Thoracic aorta (tissue), 2 donors: ENCODE results near the gene ZNF677. TPM values are rescaled to one million over a fixed set of nuclear protein-coding genes. Genes with fewer than 3 reads are reported as not detected.
"Not testable (repeated sequence)": the region's sequence is repeated elsewhere in the genome, so short reads cannot be mapped to it uniquely, and the experiment has no call there.

Source experiments
- ATAC-seq: fragments of 150-250 bp; one replicate; pipeline ENCODE4 v1.8.0; 2017; ENCODE audit warnings: low read depth; ENCODE audit not compliant: insufficient number of reproducible peaks, low FRiP score
- DNase-seq: peaks from one replicate; pipeline ENCODE4 v3.0.0-alpha.2; 2020; ENCODE audit warnings: low spot score
- H3K27ac ChIP-seq, 2 donors: fragments of 200-600 bp; sonication (generic); 1 replicate in 1 of 2; 2 replicates in 1 of 2; pipeline ENCODE4 v1.5.1; 2016; ENCODE audit warnings: mild to moderate bottlenecking in 2 of 2, moderate library complexity in 2 of 2
- H3K27me3 ChIP-seq: fragments of 200-600 bp; sonication (generic); replicated peaks from 2 replicates; pipeline ENCODE4 v1.6.0; 2016; ENCODE audit warnings: mild to moderate bottlenecking; ENCODE audit not compliant: insufficient read depth
- H3K36me3 ChIP-seq: fragments of 200-600 bp; sonication (generic); one replicate; pipeline ENCODE4 v1.5.1; 2016
- H3K4me1 ChIP-seq, 2 donors: fragments of 200-600 bp; sonication (generic); 1 replicate in 1 of 2; 2 replicates in 1 of 2; pipeline versions ENCODE4 v1.5.1 to v1.6.0; 2016; ENCODE audit warnings: low read depth in 2 of 2, mild to moderate bottlenecking in 1 of 2; ENCODE audit not compliant: control insufficient read depth in 1 of 2
- H3K4me3 ChIP-seq: fragments of 200-600 bp; sonication (generic); 2 replicates; pipeline ENCODE4 v1.5.1; 2016; ENCODE audit warnings: mild to moderate bottlenecking
- H3K9me3 ChIP-seq: fragments of 200-600 bp; sonication (generic); 2 replicates; pipeline ENCODE4 v1.5.1; 2016
- CTCF ChIP-seq: fragments of 200-600 bp; sonication (generic); IDR thresholded peaks from one replicate; pipeline ENCODE4 v1.5.1; 2019; ENCODE audit warnings: antibody characterized with exemption
- total RNA-seq, 2 donors: library from RNA; depleted of rRNA; stranded (reverse); fragments of >200 nt; gene quantifications; one replicate each; pipeline versions ENCODE4 v1.1.0 to v1.2.3, GENCODE V29; 2016

Gene ZNF677
- total RNA-seq, 2 donors from 2014 or later: 20.6 to 21.7 TPM

- ATAC-seq: peak; percentile 45
- H3K9me3 ChIP-seq: peaks cover 4% of the 10 kb centered on the region
- H3K36me3 ChIP-seq: no peaks in the 10 kb centered on the region
- H3K4me3 ChIP-seq: no peak overlapping the region
- no peak overlapping the region for H3K27ac ChIP-seq
- peak; percentile 88 for TF ChIP-seq CTCF
- peaks cover 10 to 16% of the 10 kb centered on the region in 2 donors for H3K4me1 ChIP-seq
- peak; percentile 28 for DNase-seq
- H3K27me3 ChIP-seq: no peaks in the 10 kb centered on the region
These were observed 59.3 kb downstream of the ZNF677 start for GRCh38 chr19:53195265-53195903.

DNA sequence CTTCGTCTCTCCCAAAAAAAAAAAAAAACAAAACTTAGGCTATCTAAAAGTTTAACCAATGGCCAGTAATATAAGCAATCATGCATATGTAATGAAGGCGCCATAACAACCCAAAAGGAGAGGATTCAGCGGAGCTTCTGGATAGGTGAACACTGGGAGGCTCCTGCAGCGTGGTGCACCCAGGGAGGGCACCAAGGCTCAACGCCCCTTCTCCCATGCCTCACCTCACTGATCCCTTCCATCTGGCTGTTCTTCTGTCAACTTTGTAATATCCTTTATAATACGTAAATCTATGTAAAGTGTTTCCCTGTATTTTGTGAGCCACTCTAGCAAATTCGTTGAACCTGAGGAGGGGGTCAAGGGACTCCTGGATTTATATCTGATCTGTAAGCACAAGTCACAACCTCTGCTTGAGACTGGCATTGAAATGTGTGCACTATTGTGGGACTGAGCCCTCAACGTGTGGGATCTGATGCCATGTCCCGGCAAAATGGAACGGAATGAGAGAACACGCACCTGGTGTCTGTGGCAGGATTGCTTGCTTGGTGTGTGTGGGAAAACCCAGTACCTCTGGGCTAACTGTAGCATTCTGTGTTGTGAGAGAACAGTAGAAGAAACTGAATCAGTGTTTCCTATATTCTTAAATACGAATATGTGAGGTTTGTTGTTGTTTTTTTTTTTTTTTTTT, 61.0 kb downstream of the ZNF677 start:
- ATAC-seq (no peak), DNase-seq (no peak)
- H3K9me3 ChIP-seq: no peaks in the 10 kb centered on the region
- no peaks in the 10 kb centered on the region for H3K36me3 ChIP-seq
- peak overlapping the region; percentile 78 for H3K4me3 ChIP-seq
- no peak for TF ChIP-seq CTCF
- H3K27ac ChIP-seq: peak overlapping the region in 1 of 2 donors; percentile 28
- H3K27me3 ChIP-seq: no peaks in the 10 kb centered on the region
- peaks cover 10 to 16% of the 10 kb centered on the region in 2 donors for H3K4me1 ChIP-seq

DNA sequence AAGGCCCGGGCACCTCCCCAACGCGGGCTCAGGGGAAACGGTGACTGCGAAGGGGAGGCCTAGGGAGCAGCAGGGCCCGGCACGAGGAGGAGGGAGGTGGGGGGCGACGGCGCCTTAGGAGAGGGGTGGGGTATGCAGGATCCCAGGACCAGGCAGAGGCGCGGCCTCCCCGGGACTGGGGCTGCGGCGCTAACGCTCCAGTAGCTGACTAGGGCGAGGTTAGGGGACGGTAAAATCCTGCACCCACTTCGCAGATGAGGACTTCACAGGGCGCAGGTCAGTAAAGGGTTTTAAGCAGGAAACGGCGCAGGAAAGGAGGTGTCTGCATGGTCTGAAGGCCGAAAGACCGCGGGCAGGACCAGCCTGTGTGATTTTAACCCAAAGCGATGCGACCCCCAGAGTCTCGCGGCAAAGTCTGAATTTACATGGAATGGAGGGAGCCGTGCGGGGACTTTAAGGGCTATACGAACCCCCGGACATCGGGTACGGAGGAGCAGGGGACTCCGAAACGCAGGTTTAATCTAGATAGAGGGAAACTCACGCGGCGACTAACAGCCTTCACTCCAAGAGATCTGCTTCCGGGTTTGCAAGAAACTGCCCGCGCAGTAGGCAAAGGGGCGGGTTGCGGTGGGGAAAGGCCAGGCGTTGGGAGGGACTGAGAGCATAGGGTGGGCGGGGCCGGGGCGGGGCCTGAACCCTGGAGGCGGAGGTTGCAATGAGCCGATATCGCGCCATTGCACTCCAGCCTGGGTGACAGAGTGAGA, 61.7 kb downstream of the ZNF677 start, which contains the start of gene ZNF665:
Gene ZNF665 (minus strand): TSS at position 588 of the 764 bp plus-strand sequence. CDS start 10,460 bp downstream, outside the sequence.
- ATAC-seq (peak; percentile 85), DNase-seq (peak; percentile 62)
- H3K27me3 ChIP-seq: no peaks in the 10 kb centered on the region
- peak within 1 kb of the TSS; percentile 64 to 80 for H3K27ac ChIP-seq
- no peaks in the 10 kb centered on the region for H3K9me3 ChIP-seq
- H3K4me3 ChIP-seq: peak within 1 kb of the TSS; percentile 78
- no peak for TF ChIP-seq CTCF
- no peaks in the 10 kb centered on the region for H3K36me3 ChIP-seq
- peaks cover 7 to 14% of the 10 kb centered on the region in 2 donors for H3K4me1 ChIP-seq

DNA sequence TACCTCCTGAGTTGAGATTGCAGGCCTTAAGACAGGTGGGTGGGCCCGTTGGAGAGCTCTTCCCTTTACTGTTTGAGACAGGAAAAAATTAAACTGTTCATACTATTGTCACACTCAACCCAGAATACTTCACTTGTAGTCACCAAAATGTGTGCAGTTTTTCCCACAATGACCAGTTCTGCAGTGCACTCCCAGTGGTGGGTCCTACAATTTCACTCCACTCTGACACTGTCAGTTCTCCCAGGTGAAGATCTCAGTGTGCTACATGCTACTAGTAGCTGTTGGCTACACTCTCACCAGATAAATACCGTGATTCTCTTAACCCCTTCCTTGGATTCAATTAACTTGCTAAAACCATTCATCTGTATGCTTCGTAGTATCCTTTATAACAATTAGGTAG, 64.4 kb downstream of the ZNF677 start:
- no peaks in the 10 kb centered on the region for H3K27me3 ChIP-seq
- no peak for TF ChIP-seq CTCF
- peaks cover 0 to 9% of the 10 kb centered on the region in 2 donors for H3K4me1 ChIP-seq
- H3K4me3 ChIP-seq: no peak overlapping the region
- no peak for ATAC-seq
- no peaks in the 10 kb centered on the region for H3K36me3 ChIP-seq
- no peaks in the 10 kb centered on the region for H3K9me3 ChIP-seq
- DNase-seq: no peak
- H3K27ac ChIP-seq: no peak overlapping the region

DNA sequence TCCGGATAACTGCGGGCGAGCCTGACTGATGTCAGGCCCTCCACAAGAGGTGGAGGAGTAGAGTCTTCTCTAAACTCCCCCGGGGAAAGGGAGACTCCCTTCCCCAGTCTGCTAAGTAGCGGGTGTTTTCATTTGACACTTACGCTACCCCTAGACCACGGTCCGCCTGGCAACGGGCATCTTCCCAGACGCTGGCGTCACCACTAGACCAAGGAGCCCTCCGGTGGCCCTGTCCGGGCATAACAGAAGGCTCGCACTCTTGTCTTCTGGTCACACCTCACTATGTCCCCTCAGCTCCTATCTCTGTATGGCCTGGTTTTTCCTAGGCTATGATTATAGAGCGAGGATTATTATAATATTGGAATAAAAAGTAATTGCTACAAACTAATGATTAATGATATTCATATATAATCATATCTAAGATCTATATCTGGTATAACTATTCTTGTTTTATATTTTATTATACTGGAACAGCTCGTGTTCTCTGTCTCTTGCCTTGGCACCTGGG, 64.9 kb downstream of the ZNF677 start:
- H3K4me1 ChIP-seq, H3K9me3 ChIP-seq, H3K4me3 ChIP-seq, H3K36me3 ChIP-seq, H3K27me3 ChIP-seq, DNase-seq, H3K27ac ChIP-seq, ATAC-seq: not testable (repeated sequence)

Other genes starting within 250 kb of the ZNF677 start
- gene ERVV-1, start 241.0 kb downstream of the ZNF677 start, total RNA-seq: not detected
- gene ERVV-2, start 210.1 kb downstream of the ZNF677 start, total RNA-seq: not detected
- gene ZNF160, start 151.5 kb downstream of the ZNF677 start, total RNA-seq: 10 to 100 TPM; 32.9 to 67.2 TPM
- gene ZNF415, start 122.0 kb downstream of the ZNF677 start, total RNA-seq: 1 to 10 TPM; 2.3 to 7.1 TPM
- gene ZNF347, start 95.8 kb downstream of the ZNF677 start, total RNA-seq: 10 to 100 TPM in 1 of 2 donors, 1 to 10 TPM in 1; 8.8 to 16.6 TPM
- 1 to 10 TPM; 4.5 to 6.6 TPM for gene ZNF665, start 61.5 kb downstream of the ZNF677 start, total RNA-seq
- not detected for gene VN1R2, start 3.4 kb upstream of the ZNF677 start, total RNA-seq
- not detected for gene VN1R4, start 12.8 kb upstream of the ZNF677 start, total RNA-seq
- 1 to 10 TPM; 4.2 to 7.4 TPM for gene ZNF845, start 78.9 kb upstream of the ZNF677 start, total RNA-seq
- 10 to 100 TPM in 1 of 2 donors, 1 to 10 TPM in 1; 4.9 to 11.4 TPM for gene ZNF525, start 110.8 kb upstream of the ZNF677 start, total RNA-seq
- gene ZNF765, start 140.3 kb upstream of the ZNF677 start, total RNA-seq: 10 to 100 TPM; 10.3 to 18.5 TPM
- gene ZNF761, start 177.1 kb upstream of the ZNF677 start, total RNA-seq: 10 to 100 TPM; 14.0 to 16.8 TPM
- gene ZNF813, start 212.9 kb upstream of the ZNF677 start, total RNA-seq: 1 to 10 TPM in 1 of 2 donors, under 1 TPM in 1; 0.81 to 3.0 TPM